Loucy (cell line): ENCODE measurements around the gene ARHGAP28.

Experiments used
- H2AFZ ChIP-seq: fragments of 200-600 bp; sonication (generic); 2 replicates; pipeline ENCODE4 v1.6.0; 2016; ENCODE audit warnings: antibody characterized with exemption, mild to moderate bottlenecking, low read length, moderate library complexity
- H3F3A ChIP-seq: fragments of 200-600 bp; 2 replicates; pipeline ENCODE4 v1.6.0; 2016; ENCODE audit warnings: antibody characterized with exemption, low read depth, mild to moderate bottlenecking
- H3K27me3 ChIP-seq: fragments of 200-600 bp; sonication (generic); 2 replicates; pipeline ENCODE4 v1.6.1; 2014; ENCODE audit warnings: low read length, mild to moderate bottlenecking; ENCODE audit not compliant: insufficient read depth, poor library complexity, severe bottlenecking
- H3K36me3 ChIP-seq: fragments of 200-600 bp; sonication (generic); 2 replicates; pipeline ENCODE4 v1.6.1; 2016; ENCODE audit warnings: low read length; ENCODE audit not compliant: insufficient read depth
- H3K4me1 ChIP-seq: fragments of 200-600 bp; sonication (generic); 2 replicates; pipeline ENCODE4 v1.5.1; 2014; ENCODE audit warnings: low read length, mild to moderate bottlenecking; ENCODE audit not compliant: insufficient read depth, poor library complexity, severe bottlenecking
- H3K4me2 ChIP-seq: fragments of 200-600 bp; sonication (generic); 2 replicates; pipeline ENCODE4 v1.6.0; 2014; ENCODE audit warnings: antibody characterized with exemption, low read length, low read depth, mild to moderate bottlenecking; ENCODE audit not compliant: poor library complexity, severe bottlenecking
- H3K4me3 ChIP-seq: fragments of 200-600 bp; sonication (generic); 2 replicates; pipeline ENCODE4 v1.5.1; 2014; ENCODE audit warnings: low read length, mild to moderate bottlenecking, mixed read lengths; ENCODE audit not compliant: poor library complexity, severe bottlenecking
- H3K79me2 ChIP-seq: fragments of 200-600 bp; sonication (generic); 2 replicates; pipeline ENCODE4 v1.6.1; 2014; ENCODE audit warnings: low read length; ENCODE audit not compliant: insufficient read depth
- H3K9ac ChIP-seq: fragments of 200-600 bp; sonication (generic); 2 replicates; pipeline ENCODE4 v1.6.0; 2014; ENCODE audit warnings: mild to moderate bottlenecking, low read depth, low read length, moderate library complexity; ENCODE audit not compliant: poor library complexity, severe bottlenecking
- H3K9me2 ChIP-seq: fragments of 200-600 bp; sonication (generic); replicated peaks from 2 replicates; pipeline ENCODE4 v1.6.1; 2016; ENCODE audit warnings: low read depth, low read length, mixed read lengths
- H3K9me3 ChIP-seq: fragments of 200-600 bp; sonication (generic); 2 replicates; pipeline ENCODE4 v1.6.1; 2014; ENCODE audit warnings: mild to moderate bottlenecking, antibody characterized with exemption, low read length, low read depth; ENCODE audit not compliant: insufficient read depth
- H4K20me1 ChIP-seq: fragments of 200-600 bp; sonication (generic); 2 replicates; pipeline ENCODE4 v1.6.0; 2014; ENCODE audit warnings: antibody characterized with exemption, low read length, mild to moderate bottlenecking; ENCODE audit not compliant: insufficient read depth, poor library complexity, severe bottlenecking
- EZH2phosphoT487 ChIP-seq: fragments of 200-600 bp; IDR thresholded peaks from 2 replicates; pipeline ENCODE4 v1.6.1; 2018; ENCODE audit warnings: antibody characterized with exemption, mild to moderate bottlenecking, moderate library complexity, borderline replicate concordance
- TF ChIP-seq, protein P1 (sequence below): fragments of 200-600 bp; sonication (generic); conservative IDR thresholded peaks from 2 replicates; pipeline ENCODE4 v1.5.1; 2014; ENCODE audit warnings: mild to moderate bottlenecking, antibody characterized with exemption, low read length

Gene ARHGAP28

GRCh38 chr18:6939972-6940371 lies 210.5 kb downstream of the ARHGAP28 start:
- Histone ChIP-seq H3K4me1 (no peaks in the 10 kb centered on the region), H3K36me3 (no peaks in the 10 kb centered on the region), H2AFZ (no peak overlapping the region), H4K20me1 (no peaks in the 10 kb centered on the region), H3K9ac (no peak overlapping the region), H3F3A (no peaks in the 10 kb centered on the region), H3K9me2 (no peaks in the 10 kb centered on the region), H3K9me3 (no peaks in the 10 kb centered on the region; the same call in 1 of the 2 replicates), H3K4me3 (no peak overlapping the region), H3K4me2 (no peak overlapping the region), H3K27me3 (no peaks in the 10 kb centered on the region), H3K79me2 (no peaks in the 10 kb centered on the region)
- no peak for TF ChIP-seq EZH2phosphoT487
- TF ChIP-seq, protein P1, sequence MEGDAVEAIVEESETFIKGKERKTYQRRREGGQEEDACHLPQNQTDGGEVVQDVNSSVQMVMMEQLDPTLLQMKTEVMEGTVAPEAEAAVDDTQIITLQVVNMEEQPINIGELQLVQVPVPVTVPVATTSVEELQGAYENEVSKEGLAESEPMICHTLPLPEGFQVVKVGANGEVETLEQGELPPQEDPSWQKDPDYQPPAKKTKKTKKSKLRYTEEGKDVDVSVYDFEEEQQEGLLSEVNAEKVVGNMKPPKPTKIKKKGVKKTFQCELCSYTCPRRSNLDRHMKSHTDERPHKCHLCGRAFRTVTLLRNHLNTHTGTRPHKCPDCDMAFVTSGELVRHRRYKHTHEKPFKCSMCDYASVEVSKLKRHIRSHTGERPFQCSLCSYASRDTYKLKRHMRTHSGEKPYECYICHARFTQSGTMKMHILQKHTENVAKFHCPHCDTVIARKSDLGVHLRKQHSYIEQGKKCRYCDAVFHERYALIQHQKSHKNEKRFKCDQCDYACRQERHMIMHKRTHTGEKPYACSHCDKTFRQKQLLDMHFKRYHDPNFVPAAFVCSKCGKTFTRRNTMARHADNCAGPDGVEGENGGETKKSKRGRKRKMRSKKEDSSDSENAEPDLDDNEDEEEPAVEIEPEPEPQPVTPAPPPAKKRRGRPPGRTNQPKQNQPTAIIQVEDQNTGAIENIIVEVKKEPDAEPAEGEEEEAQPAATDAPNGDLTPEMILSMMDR, result no peak

GRCh38 chr18:6940451-6940850 lies 210.9 kb downstream of the ARHGAP28 start:
- Histone ChIP-seq H4K20me1 (no peaks in the 10 kb centered on the region), H3K27me3 (no peaks in the 10 kb centered on the region), H3K9me2 (no peaks in the 10 kb centered on the region), H3F3A (no peaks in the 10 kb centered on the region), H3K9ac (no peak overlapping the region), H2AFZ (no peak overlapping the region), H3K4me3 (no peak overlapping the region), H3K79me2 (no peaks in the 10 kb centered on the region), H3K36me3 (no peaks in the 10 kb centered on the region), H3K4me1 (no peaks in the 10 kb centered on the region), H3K4me2 (no peak overlapping the region), H3K9me3 (no peaks in the 10 kb centered on the region; the same call in 1 of the 2 replicates)
- TF ChIP-seq EZH2phosphoT487, result no peak
- TF ChIP-seq, protein P1, result no peak

GRCh38 chr18:6941996-6942395 lies 212.5 kb downstream of the ARHGAP28 start:
- Histone ChIP-seq H2AFZ (no peak overlapping the region), H3K79me2 (no peaks in the 10 kb centered on the region), H3K4me1 (no peaks in the 10 kb centered on the region), H3K4me2 (no peak overlapping the region), H3K9me2 (no peaks in the 10 kb centered on the region), H3K27me3 (no peaks in the 10 kb centered on the region), H3K36me3 (no peaks in the 10 kb centered on the region), H4K20me1 (no peaks in the 10 kb centered on the region), H3K9me3 (no peaks in the 10 kb centered on the region; the same call in 1 of the 2 replicates), H3K9ac (no peak overlapping the region), H3K4me3 (no peak overlapping the region), H3F3A (no peaks in the 10 kb centered on the region)
- no peak for TF ChIP-seq EZH2phosphoT487
- TF ChIP-seq, protein P1, result no peak
